COLO668 (cell line): ENCODE data around the gene HIBADH.
"Not testable (repeated sequence)": the region's sequence is repeated elsewhere in the genome, so short reads cannot be mapped to it uniquely, and the experiment has no call there.

Experiments
- DNase-seq: peaks from one replicate; lab custom pipeline; 2025; ENCODE audit not compliant: unreplicated experiment; lab: John Stamatoyannopoulos, UW

The HIBADH gene

GRCh38 chr7:27511370-27511769, 151.3 kb downstream of the HIBADH start:
- not testable (repeated sequence) for DNase-seq

- no peak for DNase-seq
These were observed 152.1 kb downstream of the HIBADH start for GRCh38 chr7:27510541-27510940.

- not testable (repeated sequence) for DNase-seq
These were observed 160.8 kb downstream of the HIBADH start for GRCh38 chr7:27501879-27502278.

GRCh38 chr7:27501001-27501400, 161.7 kb downstream of the HIBADH start:
- no peak for DNase-seq

- DNase-seq, result no peak
These were observed 170.5 kb downstream of the HIBADH start for GRCh38 chr7:27492224-27492623.

GRCh38 chr7:27491534-27491933, 171.1 kb downstream of the HIBADH start:
- no peak for DNase-seq

- DNase-seq, result no peak
These were observed 175.2 kb downstream of the HIBADH start for GRCh38 chr7:27487509-27487908.

GRCh38 chr7:27484451-27484850, 178.2 kb downstream of the HIBADH start:
- DNase-seq, result no peak

GRCh38 chr7:27482219-27482618, 180.5 kb downstream of the HIBADH start:
- no peak for DNase-seq

- DNase-seq, result no peak
These were observed 184.1 kb downstream of the HIBADH start for GRCh38 chr7:27478556-27478955.

GRCh38 chr7:27478084-27478483, 184.6 kb downstream of the HIBADH start:
- DNase-seq, result no peak

GRCh38 chr7:27476493-27476892, 186.2 kb downstream of the HIBADH start:
- DNase-seq, result no peak
